ENCODE results near the gene LCN1. TPM values are rescaled to one million over a fixed set of nuclear protein-coding genes. Genes with fewer than 3 reads are reported as not detected.

LCN1 gene
- total and polyA plus RNA-seq, 2 donors (not counting 3 experiments of a cell fraction or from before 2014, with no cell fraction given) = not detected

- no peaks in the 10 kb centered on the region for H3K27me3 ChIP-seq (ENCODE audit: control insufficient read depth in 2 of 2, insufficient read depth in 2 of 2, low read length in 2 of 2)
- no TSS peak for BruUV-seq (replicated peaks)
Observed at GRCh38 chr9:135524130-135524861, 3.1 kb downstream of the LCN1 start.

More at GRCh38 chr9:135524130-135524861, 3.1 kb downstream of the LCN1 start:
- Histone ChIP-seq H3K9ac (replicated peaks; ENCODE audit: extremely low read depth, insufficient read depth, low read length) (no peak overlapping the region), H3K79me2 (ENCODE audit: control insufficient read depth, insufficient read depth, low read length) (no peaks in the 10 kb centered on the region), H3K9me3 (replicated peaks; ENCODE audit: control insufficient read depth, insufficient read depth, low read length) (no peaks in the 10 kb centered on the region), H4K20me1 (replicated peaks; ENCODE audit: control insufficient read depth, extremely low read depth, insufficient read depth, low read length) (no peaks in the 10 kb centered on the region), H3K27ac (ENCODE audit: insufficient read depth, low read depth, low read length) (no peak overlapping the region), H3K9me1 (replicated peaks; ENCODE audit: control insufficient read depth, extremely low read depth, insufficient read depth, low read length) (no peaks in the 10 kb centered on the region), H3K4me3 (replicated peaks in 1 of 3; ENCODE audit: insufficient read depth in 1 of 3, low read depth in 1 of 3, low read length in 3 of 3) (no peak overlapping the region), H3K36me3 (ENCODE audit: control insufficient read depth in 2 of 2, extremely low read depth in 1 of 2, insufficient read depth in 2 of 2, low read length in 2 of 2) (no peaks in the 10 kb centered on the region), H2AFZ (ENCODE audit: low read depth, low read length) (no peak overlapping the region), H3K4me2 (ENCODE audit: insufficient read depth, low read length) (no peak overlapping the region), H3K4me1 (ENCODE audit: control insufficient read depth, extremely low read depth, insufficient read depth, low read length) (no peaks in the 10 kb centered on the region)
- FAIRE-seq = no peak
- intact Hi-C loops (cut with micrococcal nuclease) (no loop called here), dilution Hi-C loops (cut with MboI; ENCODE audit: extremely low pct_ligation_motif_present, low sequenced_read_pairs) (no loop called here)
- ChIA-PET POLR2A (no interaction called here), CTCF (no interaction called here)
- DNase-seq (ENCODE audit: low read depth, low spot score) = no peak
- TF ChIP-seq MYC (IDR thresholded peaks at IDR 0.05; ENCODE audit: low read depth, low read length) (no peak), GATA2 (IDR thresholded peaks at IDR 0.05; ENCODE audit: insufficient read depth, insufficient read length, low read depth, low read length) (no peak), CTCF (IDR thresholded peaks at IDR 0.05; ENCODE audit: extremely low read depth in 1 of 2, insufficient read depth in 1 of 2, low read depth in 1 of 2, low read length in 2 of 2) (no peak), POLR2AphosphoS5 (IDR thresholded peaks at IDR 0.05; ENCODE audit: insufficient read depth, low read depth, low read length) (no peak), EZH2 (IDR thresholded peaks at IDR 0.05; ENCODE audit: borderline replicate concordance, low read depth, low read length, severe bottlenecking) (no peak), FOS (IDR thresholded peaks at IDR 0.05; ENCODE audit: borderline replicate concordance, insufficient read depth, low read length) (no peak), JUN (IDR thresholded peaks at IDR 0.05; ENCODE audit: borderline replicate concordance, insufficient read depth, insufficient read length, low read depth) (no peak), POLR2A (IDR thresholded peaks at IDR 0.05; ENCODE audit: low read depth, low read length) (no peak)
- TF ChIP-seq, protein P1, sequence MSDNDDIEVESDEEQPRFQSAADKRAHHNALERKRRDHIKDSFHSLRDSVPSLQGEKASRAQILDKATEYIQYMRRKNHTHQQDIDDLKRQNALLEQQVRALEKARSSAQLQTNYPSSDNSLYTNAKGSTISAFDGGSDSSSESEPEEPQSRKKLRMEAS (IDR thresholded peaks at IDR 0.05; ENCODE audit: insufficient read depth, insufficient read length) = no peak
